Hepatocyte (in vitro differentiated cells): ENCODE results near the gene JPH2.

Experiments used
- CTCF ChIP-seq: fragments of 200-600 bp; sonication (generic); IDR thresholded peaks from 2 replicates; pipeline ENCODE4 v1.5.1; 2016; ENCODE audit warnings: antibody characterized with exemption, mild to moderate bottlenecking; ENCODE audit not compliant: poor library complexity
- EZH2 ChIP-seq: fragments of 200-600 bp; sonication (generic); IDR thresholded peaks from 2 replicates; pipeline ENCODE4 v1.6.1; 2016; ENCODE audit warnings: antibody characterized with exemption, mild to moderate bottlenecking, borderline replicate concordance

GRCh38 chr20:44071057-44071456 lies 115.9 kb downstream of the JPH2 start:
- TF ChIP-seq CTCF (no peak), EZH2 (no peak)
